ENCODE results near the gene USP3. TPM values are rescaled to one million over a fixed set of nuclear protein-coding genes. Genes with fewer than 3 reads are reported as not detected.

Gene USP3
- total and polyA plus RNA-seq, 9 of the 15 experiments (the other 6 are each of a cell fraction or from before 2014, with no cell fraction given): 17.3 to 54.3 (median 34.8) TPM

DNA sequence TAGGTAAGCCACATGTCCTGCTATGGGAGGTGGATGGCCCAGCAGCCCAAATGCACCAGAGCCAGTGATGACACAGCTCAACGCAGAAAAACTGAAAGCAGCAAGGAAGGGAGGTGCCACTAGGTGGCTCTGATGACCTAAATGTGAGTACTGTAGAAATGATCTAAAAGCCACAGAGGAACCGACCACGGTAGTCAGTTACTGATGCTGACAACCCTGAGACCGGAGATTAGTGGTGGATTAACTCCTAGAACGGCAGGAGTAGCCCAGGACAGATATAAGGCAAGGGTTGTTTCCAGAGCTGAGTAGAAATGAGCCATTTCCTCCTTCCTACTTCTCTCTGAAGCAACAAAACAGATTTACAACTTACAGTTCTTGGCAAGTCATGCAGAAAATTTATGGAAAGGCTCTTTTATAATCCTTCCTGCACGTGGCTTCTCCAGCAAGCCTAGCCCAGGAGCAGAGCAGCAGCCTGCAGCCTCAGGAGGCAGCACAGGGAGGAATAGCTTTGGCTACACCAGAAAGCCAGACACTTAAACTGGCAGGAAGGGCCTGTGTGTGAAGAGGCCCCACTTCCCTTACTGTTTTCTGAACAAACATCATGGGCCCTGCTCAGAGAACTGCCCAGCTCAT lies 105.9 kb downstream of the USP3 start (continued):
- TF ChIP-seq MAZ (CRISPR knock-in tag; conservative IDR thresholded peaks at IDR 0.05 in 1 of 2, IDR thresholded peaks at IDR 0.05 in 1 of 2) (0 out of 4 replicates have a peak, but pooled peaks of 1 of the 2 experiments have one; percentile 45), ZNF780A (CRISPR knock-in tag; IDR thresholded peaks at IDR 0.05) (no peak), ARID3A (IDR thresholded peaks at IDR 0.05; ENCODE audit: borderline replicate concordance, low read depth, low read length) (no peak), KDM2B (CRISPR knock-in tag; IDR thresholded peaks at IDR 0.05) (no peak), BHLHE40 (IDR thresholded peaks at IDR 0.05; ENCODE audit: low read length) (no peak), TEAD1 (CRISPR knock-in tag; IDR thresholded peaks at IDR 0.05) (no peak), NEUROD1 (IDR thresholded peaks at IDR 0.05; ENCODE audit: borderline replicate concordance, low read depth, low read length, partially characterized antibody) (no peak), RNF2 (IDR thresholded peaks at IDR 0.05) (no peak), POU5F1 (IDR thresholded peaks at IDR 0.05; ENCODE audit: borderline replicate concordance, low read depth, low read length, partially characterized antibody) (no peak), DPF2 (IDR thresholded peaks at IDR 0.05) (0 out of 2 replicates have a peak, but pooled peaks have one; percentile 25), ETS2 (tag; IDR thresholded peaks at IDR 0.05; ENCODE audit: borderline replicate concordance, poor library complexity, severe bottlenecking) (no peak)
- TF ChIP-seq, protein P1, sequence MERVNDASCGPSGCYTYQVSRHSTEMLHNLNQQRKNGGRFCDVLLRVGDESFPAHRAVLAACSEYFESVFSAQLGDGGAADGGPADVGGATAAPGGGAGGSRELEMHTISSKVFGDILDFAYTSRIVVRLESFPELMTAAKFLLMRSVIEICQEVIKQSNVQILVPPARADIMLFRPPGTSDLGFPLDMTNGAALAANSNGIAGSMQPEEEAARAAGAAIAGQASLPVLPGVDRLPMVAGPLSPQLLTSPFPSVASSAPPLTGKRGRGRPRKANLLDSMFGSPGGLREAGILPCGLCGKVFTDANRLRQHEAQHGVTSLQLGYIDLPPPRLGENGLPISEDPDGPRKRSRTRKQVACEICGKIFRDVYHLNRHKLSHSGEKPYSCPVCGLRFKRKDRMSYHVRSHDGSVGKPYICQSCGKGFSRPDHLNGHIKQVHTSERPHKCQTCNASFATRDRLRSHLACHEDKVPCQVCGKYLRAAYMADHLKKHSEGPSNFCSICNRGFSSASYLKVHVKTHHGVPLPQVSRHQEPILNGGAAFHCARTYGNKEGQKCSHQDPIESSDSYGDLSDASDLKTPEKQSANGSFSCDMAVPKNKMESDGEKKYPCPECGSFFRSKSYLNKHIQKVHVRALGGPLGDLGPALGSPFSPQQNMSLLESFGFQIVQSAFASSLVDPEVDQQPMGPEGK (CRISPR knock-in tag; IDR thresholded peaks at IDR 0.05; ENCODE audit: borderline replicate concordance): no peak
- TF ChIP-seq, protein P2, sequence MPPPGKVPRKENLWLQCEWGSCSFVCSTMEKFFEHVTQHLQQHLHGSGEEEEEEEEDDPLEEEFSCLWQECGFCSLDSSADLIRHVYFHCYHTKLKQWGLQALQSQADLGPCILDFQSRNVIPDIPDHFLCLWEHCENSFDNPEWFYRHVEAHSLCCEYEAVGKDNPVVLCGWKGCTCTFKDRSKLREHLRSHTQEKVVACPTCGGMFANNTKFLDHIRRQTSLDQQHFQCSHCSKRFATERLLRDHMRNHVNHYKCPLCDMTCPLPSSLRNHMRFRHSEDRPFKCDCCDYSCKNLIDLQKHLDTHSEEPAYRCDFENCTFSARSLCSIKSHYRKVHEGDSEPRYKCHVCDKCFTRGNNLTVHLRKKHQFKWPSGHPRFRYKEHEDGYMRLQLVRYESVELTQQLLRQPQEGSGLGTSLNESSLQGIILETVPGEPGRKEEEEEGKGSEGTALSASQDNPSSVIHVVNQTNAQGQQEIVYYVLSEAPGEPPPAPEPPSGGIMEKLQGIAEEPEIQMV (tag; conservative IDR thresholded peaks at IDR 0.05; ENCODE audit: low read depth): no peak

All from K562 (cell line).